Endothelial cell of umbilical vein (primary cell): ENCODE data around the gene NXF2.

Source experiments
- EZH2 ChIP-seq: IDR thresholded peaks from 2 replicates; pipeline ENCODE4 v1.6.1; 2012; ENCODE audit warnings: borderline replicate concordance, low read depth, mild to moderate bottlenecking, moderate library complexity, low read length, inconsistent platforms; ENCODE audit not compliant: severe bottlenecking
- MYC ChIP-seq: IDR thresholded peaks from one replicate; pipeline ENCODE4 v1.6.1; 2011; ENCODE audit warnings: mild to moderate bottlenecking, low read depth, low read length
- TF ChIP-seq, protein P1 (sequence below), 2 donors: IDR thresholded peaks; 1 replicate in 1 of 2; 2 replicates in 1 of 2; pipeline ENCODE4 v1.5.1; 2011; ENCODE audit warnings: low read length in 2 of 2, mild to moderate bottlenecking in 2 of 2, moderate library complexity in 2 of 2, control low read depth in 1 of 2, inconsistent platforms in 1 of 2, low read depth in 1 of 2; ENCODE audit not compliant: insufficient read depth in 1 of 2; ENCODE audit errors: extremely low read depth in 1 of 2

DNA sequence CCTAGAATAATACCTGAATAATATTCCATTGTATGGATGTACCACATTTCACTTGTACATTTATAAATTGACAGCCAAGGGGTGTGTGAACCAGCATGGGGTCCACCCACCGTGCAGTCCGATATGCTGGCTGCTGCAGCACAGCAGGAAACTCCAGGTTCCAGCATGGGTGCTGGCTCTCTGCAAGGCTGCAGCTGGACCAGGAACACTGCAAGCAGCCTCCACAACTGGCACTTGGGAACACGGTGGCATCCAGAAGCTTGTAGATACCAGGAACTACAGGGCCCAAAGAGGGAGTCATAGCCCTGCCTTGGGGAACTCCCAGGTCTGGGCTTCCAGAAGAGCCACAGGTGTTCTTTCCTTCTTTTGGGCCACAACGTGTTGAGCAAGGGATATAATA lies 91.2 kb downstream of the NXF2 start:
- TF ChIP-seq, protein P1, sequence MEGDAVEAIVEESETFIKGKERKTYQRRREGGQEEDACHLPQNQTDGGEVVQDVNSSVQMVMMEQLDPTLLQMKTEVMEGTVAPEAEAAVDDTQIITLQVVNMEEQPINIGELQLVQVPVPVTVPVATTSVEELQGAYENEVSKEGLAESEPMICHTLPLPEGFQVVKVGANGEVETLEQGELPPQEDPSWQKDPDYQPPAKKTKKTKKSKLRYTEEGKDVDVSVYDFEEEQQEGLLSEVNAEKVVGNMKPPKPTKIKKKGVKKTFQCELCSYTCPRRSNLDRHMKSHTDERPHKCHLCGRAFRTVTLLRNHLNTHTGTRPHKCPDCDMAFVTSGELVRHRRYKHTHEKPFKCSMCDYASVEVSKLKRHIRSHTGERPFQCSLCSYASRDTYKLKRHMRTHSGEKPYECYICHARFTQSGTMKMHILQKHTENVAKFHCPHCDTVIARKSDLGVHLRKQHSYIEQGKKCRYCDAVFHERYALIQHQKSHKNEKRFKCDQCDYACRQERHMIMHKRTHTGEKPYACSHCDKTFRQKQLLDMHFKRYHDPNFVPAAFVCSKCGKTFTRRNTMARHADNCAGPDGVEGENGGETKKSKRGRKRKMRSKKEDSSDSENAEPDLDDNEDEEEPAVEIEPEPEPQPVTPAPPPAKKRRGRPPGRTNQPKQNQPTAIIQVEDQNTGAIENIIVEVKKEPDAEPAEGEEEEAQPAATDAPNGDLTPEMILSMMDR (IDR thresholded peaks at IDR 0.05; ENCODE audit: extremely low read depth in 1 of 2, insufficient read depth in 1 of 2, low read depth in 1 of 2, low read length in 2 of 2), result no peak
- TF ChIP-seq MYC, result no peak
- TF ChIP-seq EZH2, result no peak
